C1 segment of cervical spinal cord (tissue), 14 donors: ENCODE results near the gene ROBO3.

Experiments
- DNase-seq, 14 donors: peaks; one replicate each; lab custom pipeline; 2025; lab: John Stamatoyannopoulos, UW

Gene ROBO3

GRCh38 chr11:124865181-124865901 is at the start of gene ROBO3:
Gene ROBO3 (plus strand): TSS chr11:124865432. CDS start chr11:124865578, 146 bp downstream.
- DNase-seq, result no peak

GRCh38 chr11:124817036-124817435 is 48.2 kb upstream of the ROBO3 start:
- no peak for DNase-seq

GRCh38 chr11:124821995-124822730 is 43.1 kb upstream of the ROBO3 start:
- no peak for DNase-seq

- no peak for DNase-seq
Observed at GRCh38 chr11:124823512-124824376, 41.5 kb upstream of the ROBO3 start.

- no peak for DNase-seq
Observed at GRCh38 chr11:124825876-124826275, 39.4 kb upstream of the ROBO3 start.

GRCh38 chr11:124829986-124830385 is 35.2 kb upstream of the ROBO3 start:
- no peak for DNase-seq

- no peak for DNase-seq
Observed at GRCh38 chr11:124830749-124831148, 34.5 kb upstream of the ROBO3 start.

- no peak for DNase-seq
Observed at GRCh38 chr11:124831897-124832296, 33.3 kb upstream of the ROBO3 start.

- no peak for DNase-seq
Observed at GRCh38 chr11:124832571-124832970, 32.7 kb upstream of the ROBO3 start.

GRCh38 chr11:124834526-124835180 is 30.6 kb upstream of the ROBO3 start:
- DNase-seq, result no peak

GRCh38 chr11:124835918-124836317 is 29.3 kb upstream of the ROBO3 start:
- no peak for DNase-seq

- peak in 1 of 14 donors; percentile 20 for DNase-seq
Observed at GRCh38 chr11:124837491-124837856, 27.8 kb upstream of the ROBO3 start.

- DNase-seq, result no peak
Observed at GRCh38 chr11:124838805-124839127, 26.5 kb upstream of the ROBO3 start.

GRCh38 chr11:124839128-124839971 is 25.9 kb upstream of the ROBO3 start:
- DNase-seq, result no peak

GRCh38 chr11:124839972-124840621 is 25.1 kb upstream of the ROBO3 start:
- no peak for DNase-seq

GRCh38 chr11:124840666-124841065 is 24.6 kb upstream of the ROBO3 start:
- DNase-seq, result no peak

GRCh38 chr11:124841201-124841600 is 24.0 kb upstream of the ROBO3 start:
- DNase-seq, result no peak

- no peak for DNase-seq
Observed at GRCh38 chr11:124841840-124842239, 23.4 kb upstream of the ROBO3 start.

- no peak for DNase-seq
Observed at GRCh38 chr11:124842305-124842704, 22.9 kb upstream of the ROBO3 start.

- no peak for DNase-seq
Observed at GRCh38 chr11:124843616-124843910, 21.7 kb upstream of the ROBO3 start.

- no peak for DNase-seq
Observed at GRCh38 chr11:124844664-124845079, 20.6 kb upstream of the ROBO3 start.
